H9 (cell line): Measurements from ENCODE around the gene PLB1. TPM values are rescaled to one million over a fixed set of nuclear protein-coding genes. Genes with fewer than 3 reads are reported as not detected.

Source experiments
- DNase-seq: peaks from one replicate; pipeline ENCODE4 v3.0.0-alpha.2; 2017
- H2AFZ ChIP-seq: one replicate; pipeline ENCODE4 v1.6.1; 2013; ENCODE audit warnings: mild to moderate bottlenecking, low read length, control low read depth, moderate library complexity
- H2AK5ac ChIP-seq: 2 replicates; pipeline ENCODE4 v1.6.1; 2013; ENCODE audit warnings: low read length, control low read depth, mixed read lengths; ENCODE audit not compliant: insufficient read length
- H2BK120ac ChIP-seq: one replicate; pipeline ENCODE4 v1.6.1; 2013; ENCODE audit warnings: low read depth, mild to moderate bottlenecking, low read length, control low read depth, inconsistent platforms; ENCODE audit not compliant: poor library complexity, severe bottlenecking
- H2BK12ac ChIP-seq: 2 replicates; pipeline ENCODE4 v1.6.1; 2013; ENCODE audit warnings: low read length, control low read depth, mixed read lengths, low read depth; ENCODE audit not compliant: insufficient read length
- H2BK15ac ChIP-seq: 2 replicates; pipeline ENCODE4 v1.6.1; 2013; ENCODE audit warnings: low read depth, low read length, control low read depth
- H2BK20ac ChIP-seq: one replicate; pipeline ENCODE4 v1.6.1; 2013; ENCODE audit warnings: low read depth, mild to moderate bottlenecking, low read length, control low read depth, inconsistent platforms; ENCODE audit not compliant: poor library complexity, severe bottlenecking
- H2BK5ac ChIP-seq: 2 replicates; pipeline ENCODE4 v1.6.1; 2013; ENCODE audit warnings: low read length, control low read depth, mixed read lengths; ENCODE audit not compliant: insufficient read length
- H3K14ac ChIP-seq: 2 replicates; pipeline ENCODE4 v1.6.1; 2013; ENCODE audit warnings: low read length, control low read depth; ENCODE audit not compliant: insufficient read depth
- H3K18ac ChIP-seq: 2 replicates; pipeline ENCODE4 v1.6.1; 2013; ENCODE audit warnings: low read depth, mild to moderate bottlenecking, mixed read lengths, low read length, control low read depth; ENCODE audit not compliant: insufficient read length
- H3K23ac ChIP-seq: 2 replicates; pipeline ENCODE4 v1.6.1; 2013; ENCODE audit warnings: low read length, control low read depth, mixed read lengths, low read depth; ENCODE audit not compliant: insufficient read length
- H3K23me2 ChIP-seq: 2 replicates; pipeline ENCODE4 v1.6.1; 2013; ENCODE audit warnings: low read depth, mild to moderate bottlenecking, mixed read lengths, low read length, control low read depth; ENCODE audit not compliant: insufficient read length, poor library complexity, severe bottlenecking
- H3K27ac ChIP-seq: 2 replicates; pipeline ENCODE4 v1.5.1; 2013; ENCODE audit warnings: low read length, control low read depth, mixed read lengths, low read depth; ENCODE audit not compliant: insufficient read length
- H3K27me3 ChIP-seq: 2 replicates; pipeline ENCODE4 v1.6.1; 2013; ENCODE audit warnings: low read length, control low read depth, inconsistent platforms; ENCODE audit not compliant: insufficient read depth
- H3K4ac ChIP-seq: 2 replicates; pipeline ENCODE4 v1.6.1; 2013; ENCODE audit warnings: low read depth, mild to moderate bottlenecking, control low read depth, inconsistent platforms, low read length, moderate library complexity
- H3K4me1 ChIP-seq: 2 replicates; pipeline ENCODE4 v1.6.1; 2013; ENCODE audit warnings: low read length, control low read depth, inconsistent platforms; ENCODE audit not compliant: insufficient read depth
- H3K4me2 ChIP-seq: 2 replicates; pipeline ENCODE4 v1.6.1; 2013; ENCODE audit warnings: low read length, control low read depth, mixed read lengths; ENCODE audit not compliant: insufficient read length, insufficient read depth
- H3K56ac ChIP-seq: 2 replicates; pipeline ENCODE4 v1.6.1; 2013; ENCODE audit warnings: low read depth, mild to moderate bottlenecking, mixed read lengths, low read length, control low read depth; ENCODE audit not compliant: insufficient read length
- H3K79me1 ChIP-seq: 2 replicates; pipeline ENCODE4 v1.6.1; 2013; ENCODE audit warnings: low read depth, mild to moderate bottlenecking, moderate library complexity, low read length, control low read depth, inconsistent platforms; ENCODE audit not compliant: insufficient read depth, poor library complexity, severe bottlenecking
- H3K79me2 ChIP-seq: 2 replicates; pipeline ENCODE4 v1.6.1; 2013; ENCODE audit warnings: low read length, control low read depth, inconsistent platforms; ENCODE audit not compliant: insufficient read depth
- H3K9ac ChIP-seq: 2 replicates; pipeline ENCODE4 v1.6.1; 2013; ENCODE audit warnings: low read length, control low read depth, mixed read lengths; ENCODE audit not compliant: insufficient read length; ENCODE audit errors: extremely low read depth
- H3K9me3 ChIP-seq: one replicate; pipeline ENCODE4 v1.6.1; 2013; ENCODE audit warnings: low read depth, low read length, inconsistent platforms; ENCODE audit not compliant: control insufficient read depth
- H3T11ph ChIP-seq: one replicate; pipeline ENCODE4 v1.6.1; 2013; ENCODE audit warnings: mild to moderate bottlenecking, low read length, control low read depth, inconsistent platforms
- H4K20me1 ChIP-seq: one replicate; pipeline ENCODE4 v1.6.1; 2013; ENCODE audit not compliant: control insufficient read depth, insufficient read length, insufficient read depth
- H4K5ac ChIP-seq: 2 replicates; pipeline ENCODE4 v1.6.1; 2013; ENCODE audit warnings: low read depth, mild to moderate bottlenecking, mixed read lengths, low read length, control low read depth; ENCODE audit not compliant: insufficient read length
- H4K8ac ChIP-seq: replicated peaks from 2 replicates; pipeline ENCODE4 v1.6.1; 2013; ENCODE audit warnings: low read length, control low read depth, mixed read lengths, low read depth; ENCODE audit not compliant: insufficient read length
- H4K91ac ChIP-seq: 2 replicates; pipeline ENCODE4 v1.6.1; 2013; ENCODE audit warnings: low read depth, mild to moderate bottlenecking, moderate library complexity, mixed read lengths, low read length, control low read depth; ENCODE audit not compliant: insufficient read length
- H3K27ac Mint-ChIP-seq, 3 experiments: 2 replicates in 2 of 3; 3 replicates in 1 of 3; pipeline ENCODE4 v1.8.0; 2020 to 2021; ENCODE audit warnings: mixed read lengths in 3 of 3, mild to moderate bottlenecking in 1 of 3, moderate library complexity in 1 of 3
- H3K27me3 Mint-ChIP-seq: 2 replicates; pipeline ENCODE4 v1.8.0; 2021; ENCODE audit warnings: low read depth, mild to moderate bottlenecking, moderate library complexity, mixed read lengths
- H3K36me3 Mint-ChIP-seq, 3 experiments: 2 replicates in 2 of 3; 3 replicates in 1 of 3; pipeline ENCODE4 v1.8.0; 2020 to 2021; ENCODE audit warnings: low read depth in 3 of 3, mixed read lengths in 3 of 3; ENCODE audit not compliant: insufficient read depth in 1 of 3
- H3K4me1 Mint-ChIP-seq, 2 experiments: 2 replicates each; pipeline ENCODE4 v1.8.0; 2020; ENCODE audit warnings: mixed read lengths in 2 of 2
- H3K4me3 Mint-ChIP-seq, 2 experiments: 2 replicates in 1 of 2; 3 replicates in 1 of 2; pipeline ENCODE4 v1.8.0; 2020 to 2021; ENCODE audit warnings: mild to moderate bottlenecking in 2 of 2, mixed read lengths in 2 of 2, moderate library complexity in 1 of 2
- H3K9me3 Mint-ChIP-seq, 2 experiments: 2 replicates in 1 of 2; 3 replicates in 1 of 2; pipeline ENCODE4 v1.8.0; 2020; ENCODE audit warnings: mild to moderate bottlenecking in 2 of 2, mixed read lengths in 2 of 2, moderate library complexity in 1 of 2
- CTCF ChIP-seq: fragments of 200-600 bp; sonication (generic); conservative IDR thresholded peaks from 3 replicates; pipeline ENCODE4 v1.8.0; 2021; ENCODE audit warnings: antibody characterized with exemption, mild to moderate bottlenecking
- WGBS: extraction: QIAGEN DNeasy Blood & Tissue Kit; methylation state at CpG from one replicate; pipeline ENCODE4 v1.1.7; 2013; ENCODE audit warnings: missing lambda C conversion rate, low lambda C conversion rate, mixed read lengths; ENCODE audit not compliant: insufficient read length; ENCODE audit errors: extremely low coverage; 5-methylcytosine and 5-hydroxymethylcytosine counted together
- total RNA-seq: library from RNA; stranded (reverse); gene quantifications from 2 replicates; pipeline ENCODE4 v1.2.1, GENCODE V29; 2021

Gene PLB1
- total RNA-seq, 1 experiment from 2014 or later, result not detected

GRCh38 chr2:28534817-28535216 lies 39.0 kb downstream of the PLB1 start:
- H3K4ac ChIP-seq, result no peak overlapping the region
- no peak overlapping the region for H4K8ac ChIP-seq
- H3K4me2 ChIP-seq, result no peak overlapping the region
- H3K14ac ChIP-seq, result no peak overlapping the region
- no peak overlapping the region for H4K91ac ChIP-seq
- no peaks in the 10 kb centered on the region for H3K36me3 Mint-ChIP-seq
- DNase-seq, result no peak
- H4K5ac ChIP-seq, result no peak overlapping the region
- H2AFZ ChIP-seq, result no peak overlapping the region
- no peak overlapping the region for H3T11ph ChIP-seq
- no peak overlapping the region for H3K23ac ChIP-seq
- no peak overlapping the region for H2BK20ac ChIP-seq
- no peaks in the 10 kb centered on the region for H3K9me3 ChIP-seq
- H3K27me3 ChIP-seq, result no peaks in the 10 kb centered on the region; the same call in 1 of the 2 replicates
- no peaks in the 10 kb centered on the region for H3K4me1 Mint-ChIP-seq
- H3K9ac ChIP-seq, result no peak overlapping the region
- WGBS, result no CpG with 5 or more reads among the region's 2 CpGs
- H2BK5ac ChIP-seq, result no peak overlapping the region
- H3K27me3 Mint-ChIP-seq, result peaks cover 7% of the 10 kb centered on the region; the same call in 1 of the 2 replicates
- no peak overlapping the region for H3K27ac ChIP-seq
- peaks cover 0 to 2% of the 10 kb centered on the region in 2 experiments; a peak in 1 of 5 replicates for H3K9me3 Mint-ChIP-seq
- H2BK15ac ChIP-seq, result no peak overlapping the region
- H3K23me2 ChIP-seq, result no peaks in the 10 kb centered on the region
- H3K79me1 ChIP-seq, result no peaks in the 10 kb centered on the region
- TF ChIP-seq CTCF, result no peak
- no peak overlapping the region for H2BK120ac ChIP-seq
- H3K4me3 Mint-ChIP-seq, result no peak overlapping the region
- H3K4me1 ChIP-seq, result no peaks in the 10 kb centered on the region
- H3K18ac ChIP-seq, result no peak overlapping the region
- H3K79me2 ChIP-seq, result no peaks in the 10 kb centered on the region
- H3K56ac ChIP-seq, result no peak overlapping the region
- no peak overlapping the region for H2BK12ac ChIP-seq
- H4K20me1 ChIP-seq, result no peaks in the 10 kb centered on the region
- no peak overlapping the region for H3K27ac Mint-ChIP-seq
- H2AK5ac ChIP-seq, result no peak overlapping the region
